Heart left ventricle (tissue), 13 donors: ENCODE measurements around the gene GALNTL6.

ENCODE experiments used
- POLR2A ChIP-seq, 2 donors: fragments of 450-650 bp; IDR thresholded peaks; one replicate each; pipeline ENCODE4 v1.6.1; 2017; ENCODE audit warnings: antibody characterized with exemption in 2 of 2, mild to moderate bottlenecking in 2 of 2, moderate library complexity in 2 of 2
- TF ChIP-seq, protein P1 (sequence below), 12 donors: fragments of 200-600 bp; sonication (generic) in 4 of 12; IDR thresholded peaks; one replicate each; pipeline versions ENCODE4 v1.5.0 to v1.8.0; 2018 to 2022; ENCODE audit warnings: antibody characterized with exemption in 12 of 12, mild to moderate bottlenecking in 5 of 12
- donor health status: ischemic (EF 13 %, LVEDD 7.1; RV severe dilation, severe dysfunction).
- donor health status: DM: no; HTN: yes; CAD: no.
- donor health status: DM: no; HTN: no; CAD: no.
- donor health status: ischemic (EF 25% LVEDD 6.9; RV normal size, moderate dysfunction).
- donor health status: ischemic (EF 25% LVEDD 5.7; RV mildly dilated, moderate dysfunction).
- donor health status: ischemic (EF 35%, LVEDD 5.7; RV mildly dilated, moderate dysfunction).
- donor health status: nonischemic (EF 11% LVEDD 7.7; RV severe dilation, severe dysfunction).
- donor health status: DM: yes; HTN: yes; CAD: no.
- donor health status: PGD.
- donor health status: ischemic (EF 29% LVEDD 5.4; RV normal size, mild dysfunction).
- donor health status: nonischemic (EF 23%, LVEDD 6.1; RV moderate dilation, normal function).

DNA sequence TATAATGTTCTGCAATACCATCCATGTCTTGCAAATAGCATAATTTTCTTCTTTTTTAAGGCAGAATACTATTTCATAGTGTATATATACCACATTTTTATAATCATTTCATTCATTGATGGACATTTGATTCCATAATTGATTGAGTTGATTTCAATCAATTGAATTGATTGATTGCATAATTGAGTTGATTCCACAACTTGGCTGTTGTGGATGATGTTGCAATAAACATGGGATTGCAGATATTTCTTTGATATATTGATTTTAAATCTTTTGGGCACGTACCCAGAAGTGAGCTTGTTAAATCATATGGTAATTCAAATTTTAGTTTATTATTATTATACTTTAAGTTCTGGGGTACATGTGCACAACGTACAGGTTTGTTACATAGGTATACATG lies 232.8 kb downstream of the GALNTL6 start:
- TF ChIP-seq, protein P1, sequence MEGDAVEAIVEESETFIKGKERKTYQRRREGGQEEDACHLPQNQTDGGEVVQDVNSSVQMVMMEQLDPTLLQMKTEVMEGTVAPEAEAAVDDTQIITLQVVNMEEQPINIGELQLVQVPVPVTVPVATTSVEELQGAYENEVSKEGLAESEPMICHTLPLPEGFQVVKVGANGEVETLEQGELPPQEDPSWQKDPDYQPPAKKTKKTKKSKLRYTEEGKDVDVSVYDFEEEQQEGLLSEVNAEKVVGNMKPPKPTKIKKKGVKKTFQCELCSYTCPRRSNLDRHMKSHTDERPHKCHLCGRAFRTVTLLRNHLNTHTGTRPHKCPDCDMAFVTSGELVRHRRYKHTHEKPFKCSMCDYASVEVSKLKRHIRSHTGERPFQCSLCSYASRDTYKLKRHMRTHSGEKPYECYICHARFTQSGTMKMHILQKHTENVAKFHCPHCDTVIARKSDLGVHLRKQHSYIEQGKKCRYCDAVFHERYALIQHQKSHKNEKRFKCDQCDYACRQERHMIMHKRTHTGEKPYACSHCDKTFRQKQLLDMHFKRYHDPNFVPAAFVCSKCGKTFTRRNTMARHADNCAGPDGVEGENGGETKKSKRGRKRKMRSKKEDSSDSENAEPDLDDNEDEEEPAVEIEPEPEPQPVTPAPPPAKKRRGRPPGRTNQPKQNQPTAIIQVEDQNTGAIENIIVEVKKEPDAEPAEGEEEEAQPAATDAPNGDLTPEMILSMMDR (IDR thresholded peaks at IDR 0.05) = no peak
- TF ChIP-seq POLR2A (IDR thresholded peaks at IDR 0.05) = no peak
